GM06990 (cell line): ENCODE results near the gene SIT1.
"Not testable (repeated sequence)": the region's sequence is repeated elsewhere in the genome, so short reads cannot be mapped to it uniquely, and the experiment has no call there.

Experiments used
- DNase-seq: peaks from one replicate; pipeline ENCODE4 v3.0.0-alpha.2; 2011; ENCODE audit not compliant: insufficient read length; ENCODE audit errors: extremely low read depth
- H3K27me3 ChIP-seq: replicated peaks from 2 replicates; pipeline ENCODE4 v1.6.0; 2011; ENCODE audit warnings: low read length; ENCODE audit not compliant: control insufficient read depth, insufficient read depth
- H3K36me3 ChIP-seq: 2 replicates; pipeline ENCODE4 v1.5.1; 2011; ENCODE audit warnings: low read length; ENCODE audit not compliant: control insufficient read depth, insufficient read depth
- H3K4me3 ChIP-seq: replicated peaks from 2 replicates; pipeline ENCODE4 v1.5.1; 2011; ENCODE audit warnings: low read depth, mild to moderate bottlenecking, control low read depth, low read length
- CTCF ChIP-seq: IDR thresholded peaks from 2 replicates; pipeline ENCODE4 v1.5.1; 2011; ENCODE audit warnings: low read length, control low read depth, mild to moderate bottlenecking, inconsistent platforms; ENCODE audit not compliant: insufficient read depth, poor library complexity, severe bottlenecking

The SIT1 gene

DNA sequence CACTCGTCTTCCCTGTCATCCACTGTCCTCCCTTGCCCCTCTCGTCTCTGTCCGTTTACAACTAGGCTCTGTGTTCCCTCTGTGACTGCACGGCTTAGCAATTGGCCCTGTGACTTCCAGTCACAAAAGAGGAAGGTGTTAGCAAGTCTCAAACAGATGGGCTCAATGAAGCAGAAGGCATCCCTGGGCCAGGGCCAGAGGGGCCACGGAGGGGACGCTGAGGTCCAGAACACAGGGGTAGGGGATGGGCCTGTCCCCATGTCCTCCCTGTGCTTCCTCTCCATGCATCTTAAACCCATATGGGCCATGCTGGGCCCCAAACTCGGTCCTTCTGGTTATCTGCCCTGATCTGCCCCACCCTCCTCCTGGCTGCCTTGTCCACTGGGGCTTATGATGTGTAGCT, 32.4 kb downstream of the SIT1 start, which contains the start of gene CD72:
CD72 (minus strand) TSS at position 89 of the 403 bp plus-strand sequence. CDS start 110 bp downstream, outside the sequence.
- Histone ChIP-seq H3K4me3 (peak within 1 kb of the TSS; percentile 43), H3K36me3 (no peaks in the 10 kb centered on the region), H3K27me3 (no peaks in the 10 kb centered on the region)
- no peak for TF ChIP-seq CTCF
- DNase-seq: peak; percentile 65

DNA sequence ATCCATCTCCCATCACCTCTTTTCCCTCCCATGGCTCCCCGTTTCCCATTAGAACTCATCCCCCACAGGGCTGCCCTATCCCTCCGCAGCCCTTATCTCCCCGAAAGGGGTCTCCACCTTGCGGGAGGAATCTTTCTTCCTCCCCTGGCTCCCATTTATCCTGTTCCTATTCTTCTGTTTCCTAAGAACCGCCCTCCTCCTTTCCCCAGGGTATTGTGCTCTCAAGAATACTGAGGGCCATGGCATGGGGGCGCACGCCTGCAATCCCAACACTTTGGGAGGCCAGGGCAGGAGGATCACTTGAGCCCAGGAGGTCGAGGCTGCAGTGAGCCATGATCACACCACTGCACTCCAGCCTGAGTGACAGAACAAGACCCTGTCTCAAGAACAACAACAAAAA, 33.2 kb downstream of the SIT1 start:
- Histone ChIP-seq H3K36me3 (no peaks in the 10 kb centered on the region), H3K27me3 (no peaks in the 10 kb centered on the region), H3K4me3 (peak overlapping the region; percentile 43)
- no peak for DNase-seq
- no peak for TF ChIP-seq CTCF

- H3K4me3 ChIP-seq: peak overlapping the region; percentile 43
- H3K27me3 ChIP-seq: no peaks in the 10 kb centered on the region
- TF ChIP-seq CTCF: peak; percentile 43
- H3K36me3 ChIP-seq: no peaks in the 10 kb centered on the region
- peak; percentile 82 for DNase-seq
Measured at GRCh38 chr9:35616681-35617459, 33.9 kb downstream of the SIT1 start.

GRCh38 chr9:35615981-35616680, 34.6 kb downstream of the SIT1 start:
- Histone ChIP-seq H3K4me3 (no peak overlapping the region), H3K36me3 (no peaks in the 10 kb centered on the region), H3K27me3 (no peaks in the 10 kb centered on the region)
- no peak for DNase-seq
- TF ChIP-seq CTCF: no peak

DNA sequence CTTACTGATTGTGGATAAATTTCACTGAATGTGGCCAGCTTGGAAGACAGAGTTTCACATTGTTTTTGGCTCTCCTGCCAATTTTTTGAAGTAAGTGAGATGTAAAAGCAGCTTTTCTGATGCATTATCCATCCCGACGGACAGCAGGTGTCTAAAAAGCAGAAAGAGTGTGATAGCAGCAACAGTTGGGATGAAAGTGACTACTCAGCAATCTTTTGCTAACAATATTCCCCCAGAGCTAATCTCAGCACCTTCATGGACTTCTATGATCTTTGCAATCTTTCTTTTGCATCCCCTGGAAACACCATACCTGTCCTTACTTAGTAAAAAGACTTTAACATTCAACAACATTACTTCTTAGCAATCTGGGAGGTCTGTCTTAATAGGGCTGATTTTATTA, 37.9 kb downstream of the SIT1 start:
- no peak for TF ChIP-seq CTCF
- peaks cover 6% of the 10 kb centered on the region for H3K36me3 ChIP-seq
- H3K4me3 ChIP-seq: no peak overlapping the region
- no peak for DNase-seq
- H3K27me3 ChIP-seq: no peaks in the 10 kb centered on the region

DNA sequence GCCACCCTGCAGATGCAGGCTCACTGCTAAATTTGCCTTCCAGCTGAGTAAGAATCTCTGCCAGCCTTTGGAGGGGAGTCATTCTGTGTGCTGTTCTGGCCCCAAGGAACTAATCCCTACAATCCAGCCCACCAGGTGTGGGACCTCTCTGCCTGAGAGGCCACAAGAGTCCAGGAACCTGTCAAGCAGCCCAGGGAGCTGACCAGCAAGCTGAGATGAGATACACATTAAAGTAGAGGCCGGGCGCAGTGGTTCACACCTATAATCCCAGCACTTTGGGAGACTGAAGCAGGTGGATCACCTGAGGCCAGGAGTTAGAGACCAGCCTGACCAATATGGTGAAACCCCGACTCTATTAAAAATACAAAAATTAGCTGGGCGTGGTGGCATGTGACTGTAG, 38.7 kb downstream of the SIT1 start:
- not testable (repeated sequence) for H3K27me3 ChIP-seq, H3K36me3 ChIP-seq, H3K4me3 ChIP-seq

More for the DNA sequence above, 38.7 kb downstream of the SIT1 start:
- DNase-seq: not testable (repeated sequence)
